ENCODE results near the gene ZC3H13.
A peak's percentile ranks its signal among the peaks of the same experiment; 100 is the strongest.

Gene ZC3H13

GRCh38 chr13:45949161-45949560, 103.4 kb downstream of the ZC3H13 start:
- TF ChIP-seq TEAD4 (IDR thresholded peaks at IDR 0.05) (no peak), TAF1 (IDR thresholded peaks at IDR 0.05; ENCODE audit: low read depth) (no peak), NFIC (IDR thresholded peaks at IDR 0.05) (no peak), TCF12 (IDR thresholded peaks at IDR 0.05; ENCODE audit: low read depth) (no peak), EP300 (IDR thresholded peaks at IDR 0.05; ENCODE audit: borderline replicate concordance) (no peak), RAD21 (IDR thresholded peaks at IDR 0.05; ENCODE audit: low read depth) (no peak), EGR1 (IDR thresholded peaks at IDR 0.05) (no peak), ZBTB7A (IDR thresholded peaks at IDR 0.05; ENCODE audit: low read depth) (no peak), CREB1 (IDR thresholded peaks at IDR 0.05; ENCODE audit: low read depth) (no peak), YY1 (IDR thresholded peaks at IDR 0.05; ENCODE audit: low read depth) (no peak), CEBPB (IDR thresholded peaks at IDR 0.05) (no peak), USF1 (IDR thresholded peaks at IDR 0.05) (no peak), FOXM1 (IDR thresholded peaks at IDR 0.05; ENCODE audit: borderline replicate concordance, low read depth) (no peak)
- TF ChIP-seq, protein P1, sequence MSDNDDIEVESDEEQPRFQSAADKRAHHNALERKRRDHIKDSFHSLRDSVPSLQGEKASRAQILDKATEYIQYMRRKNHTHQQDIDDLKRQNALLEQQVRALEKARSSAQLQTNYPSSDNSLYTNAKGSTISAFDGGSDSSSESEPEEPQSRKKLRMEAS (IDR thresholded peaks at IDR 0.05), result no peak
- TF ChIP-seq, protein P2, sequence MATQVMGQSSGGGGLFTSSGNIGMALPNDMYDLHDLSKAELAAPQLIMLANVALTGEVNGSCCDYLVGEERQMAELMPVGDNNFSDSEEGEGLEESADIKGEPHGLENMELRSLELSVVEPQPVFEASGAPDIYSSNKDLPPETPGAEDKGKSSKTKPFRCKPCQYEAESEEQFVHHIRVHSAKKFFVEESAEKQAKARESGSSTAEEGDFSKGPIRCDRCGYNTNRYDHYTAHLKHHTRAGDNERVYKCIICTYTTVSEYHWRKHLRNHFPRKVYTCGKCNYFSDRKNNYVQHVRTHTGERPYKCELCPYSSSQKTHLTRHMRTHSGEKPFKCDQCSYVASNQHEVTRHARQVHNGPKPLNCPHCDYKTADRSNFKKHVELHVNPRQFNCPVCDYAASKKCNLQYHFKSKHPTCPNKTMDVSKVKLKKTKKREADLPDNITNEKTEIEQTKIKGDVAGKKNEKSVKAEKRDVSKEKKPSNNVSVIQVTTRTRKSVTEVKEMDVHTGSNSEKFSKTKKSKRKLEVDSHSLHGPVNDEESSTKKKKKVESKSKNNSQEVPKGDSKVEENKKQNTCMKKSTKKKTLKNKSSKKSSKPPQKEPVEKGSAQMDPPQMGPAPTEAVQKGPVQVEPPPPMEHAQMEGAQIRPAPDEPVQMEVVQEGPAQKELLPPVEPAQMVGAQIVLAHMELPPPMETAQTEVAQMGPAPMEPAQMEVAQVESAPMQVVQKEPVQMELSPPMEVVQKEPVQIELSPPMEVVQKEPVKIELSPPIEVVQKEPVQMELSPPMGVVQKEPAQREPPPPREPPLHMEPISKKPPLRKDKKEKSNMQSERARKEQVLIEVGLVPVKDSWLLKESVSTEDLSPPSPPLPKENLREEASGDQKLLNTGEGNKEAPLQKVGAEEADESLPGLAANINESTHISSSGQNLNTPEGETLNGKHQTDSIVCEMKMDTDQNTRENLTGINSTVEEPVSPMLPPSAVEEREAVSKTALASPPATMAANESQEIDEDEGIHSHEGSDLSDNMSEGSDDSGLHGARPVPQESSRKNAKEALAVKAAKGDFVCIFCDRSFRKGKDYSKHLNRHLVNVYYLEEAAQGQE (IDR thresholded peaks at IDR 0.05; ENCODE audit: low read depth), result no peak

- TF ChIP-seq EGR1 (IDR thresholded peaks at IDR 0.05) (no peak), RAD21 (IDR thresholded peaks at IDR 0.05; ENCODE audit: low read depth) (no peak), FOXM1 (IDR thresholded peaks at IDR 0.05; ENCODE audit: borderline replicate concordance, low read depth) (no peak), NFIC (IDR thresholded peaks at IDR 0.05) (no peak), USF1 (IDR thresholded peaks at IDR 0.05) (no peak), TCF12 (IDR thresholded peaks at IDR 0.05; ENCODE audit: low read depth) (no peak), EP300 (IDR thresholded peaks at IDR 0.05; ENCODE audit: borderline replicate concordance) (no peak), YY1 (IDR thresholded peaks at IDR 0.05; ENCODE audit: low read depth) (no peak), ZBTB7A (IDR thresholded peaks at IDR 0.05; ENCODE audit: low read depth) (no peak), TEAD4 (IDR thresholded peaks at IDR 0.05) (no peak), CREB1 (IDR thresholded peaks at IDR 0.05; ENCODE audit: low read depth) (no peak), CEBPB (IDR thresholded peaks at IDR 0.05) (no peak), TAF1 (IDR thresholded peaks at IDR 0.05; ENCODE audit: low read depth) (no peak)
- TF ChIP-seq, protein P1 (IDR thresholded peaks at IDR 0.05), result no peak
- TF ChIP-seq, protein P2 (IDR thresholded peaks at IDR 0.05; ENCODE audit: low read depth), result no peak
These were observed 108.6 kb downstream of the ZC3H13 start for GRCh38 chr13:45943965-45944364.

DNA sequence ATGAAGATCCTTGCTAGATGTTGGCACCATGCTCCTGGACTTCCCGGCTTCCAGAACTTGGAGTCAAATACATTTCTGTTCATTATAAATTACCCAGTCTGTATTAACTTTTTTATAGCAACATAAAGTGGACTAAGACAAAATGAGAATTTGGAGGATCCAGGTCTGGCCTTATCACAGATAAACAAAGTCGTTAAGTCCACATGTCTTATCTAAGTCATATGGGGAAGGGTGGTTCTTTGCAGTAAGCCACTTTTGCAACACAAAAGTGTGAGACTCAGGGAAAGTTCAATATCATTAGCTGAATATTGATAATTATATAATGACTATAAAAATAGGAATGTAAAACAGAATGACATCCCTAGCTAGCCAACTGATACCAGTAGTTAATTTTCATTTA, 109.4 kb downstream of the ZC3H13 start:
- TF ChIP-seq EGR1 (IDR thresholded peaks at IDR 0.05) (no peak), NFIC (IDR thresholded peaks at IDR 0.05) (no peak), CEBPB (IDR thresholded peaks at IDR 0.05) (no peak), EP300 (IDR thresholded peaks at IDR 0.05; ENCODE audit: borderline replicate concordance) (no peak), TCF12 (IDR thresholded peaks at IDR 0.05; ENCODE audit: low read depth) (no peak), USF1 (IDR thresholded peaks at IDR 0.05) (no peak), TAF1 (IDR thresholded peaks at IDR 0.05; ENCODE audit: low read depth) (no peak), FOXM1 (IDR thresholded peaks at IDR 0.05; ENCODE audit: borderline replicate concordance, low read depth) (no peak), ZBTB7A (IDR thresholded peaks at IDR 0.05; ENCODE audit: low read depth) (no peak)
- TF ChIP-seq, protein P1 (IDR thresholded peaks at IDR 0.05), result no peak

DNA sequence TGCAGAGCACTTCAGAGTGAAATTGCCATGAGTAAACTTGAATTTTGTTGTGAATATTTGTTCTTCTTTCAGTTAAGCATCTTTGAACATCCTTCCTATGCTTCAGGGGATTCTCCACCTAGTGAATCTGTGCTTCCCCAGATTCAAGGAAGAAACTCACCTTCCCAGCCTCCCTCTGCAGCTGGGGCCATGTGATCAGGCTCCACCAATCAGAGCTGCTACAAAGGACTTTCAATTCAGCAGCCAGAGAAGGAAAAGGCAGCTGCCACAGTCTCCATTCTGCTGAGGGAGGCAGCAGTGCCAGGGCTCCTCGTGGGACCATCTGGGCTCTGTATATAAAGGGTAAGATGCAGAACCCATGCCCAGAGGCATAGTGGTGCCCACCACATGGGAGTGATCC, 111.3 kb downstream of the ZC3H13 start:
- TF ChIP-seq ZBTB7A (IDR thresholded peaks at IDR 0.05; ENCODE audit: low read depth), result no peak
- peak; percentile 80 for TF ChIP-seq USF1 (IDR thresholded peaks at IDR 0.05)
- no peak for TF ChIP-seq RAD21 (IDR thresholded peaks at IDR 0.05; ENCODE audit: low read depth)

- TF ChIP-seq YY1 (IDR thresholded peaks at IDR 0.05; ENCODE audit: low read depth), result no peak
- no peak for TF ChIP-seq CEBPB (IDR thresholded peaks at IDR 0.05)
- TF ChIP-seq RAD21 (IDR thresholded peaks at IDR 0.05; ENCODE audit: low read depth), result no peak
- no peak for TF ChIP-seq EP300 (IDR thresholded peaks at IDR 0.05; ENCODE audit: borderline replicate concordance)
- TF ChIP-seq, protein P1 (IDR thresholded peaks at IDR 0.05), result no peak
- no peak for TF ChIP-seq FOXM1 (IDR thresholded peaks at IDR 0.05; ENCODE audit: borderline replicate concordance, low read depth)
- no peak for TF ChIP-seq TCF12 (IDR thresholded peaks at IDR 0.05; ENCODE audit: low read depth)
- no peak for TF ChIP-seq EGR1 (IDR thresholded peaks at IDR 0.05)
These were observed 112.5 kb downstream of the ZC3H13 start for GRCh38 chr13:45940061-45940460.

All from Ishikawa (cell line).